ENCODE results near the gene KATNIP.

KATNIP gene

DNA sequence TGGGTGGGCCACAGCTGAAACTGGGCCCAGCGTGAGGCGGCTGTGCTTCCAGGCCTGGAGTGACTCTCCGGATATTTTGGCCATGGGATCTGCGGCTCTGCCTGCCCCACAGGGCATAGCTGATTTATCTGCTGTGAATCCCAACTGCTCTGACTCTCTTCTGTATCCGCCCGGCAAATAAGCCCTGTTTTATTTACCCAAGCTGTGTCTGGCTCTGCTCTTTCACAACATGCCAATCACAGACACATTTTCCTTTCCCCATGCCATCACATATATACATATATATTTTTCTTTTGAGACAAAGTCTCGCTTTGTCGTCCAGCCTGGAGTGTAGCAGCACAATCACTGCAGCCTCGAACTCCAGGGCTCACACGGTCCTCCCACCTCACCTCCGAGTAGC, 33.6 kb upstream of the KATNIP start:
- H3K27ac ChIP-seq (ENCODE audit: low read depth, low read length): no peak overlapping the region
- peaks cover 18 to 51% of the 10 kb centered on the region in 2 donors for H3K36me3 ChIP-seq (ENCODE audit: control insufficient read depth in 1 of 2, insufficient read depth in 2 of 2, low read length in 2 of 2)
- H3K4me3 ChIP-seq (ENCODE audit: low read depth in 1 of 2, low read length in 2 of 2): no peak overlapping the region
- H3K9me3 ChIP-seq (ENCODE audit: control insufficient read depth in 1 of 2, low read length in 2 of 2): no peaks in the 10 kb centered on the region
- H3K27me3 ChIP-seq (ENCODE audit: control insufficient read depth in 1 of 2, insufficient read depth in 2 of 2, low read length in 2 of 2): no peaks in the 10 kb centered on the region
- no peak overlapping the region for H3K9ac ChIP-seq (ENCODE audit: low read depth in 1 of 2, low read length in 2 of 2)
- no peaks in the 10 kb centered on the region for H3K4me1 ChIP-seq (ENCODE audit: control insufficient read depth in 1 of 2, insufficient read depth in 2 of 2, low read length in 2 of 2)

DNA sequence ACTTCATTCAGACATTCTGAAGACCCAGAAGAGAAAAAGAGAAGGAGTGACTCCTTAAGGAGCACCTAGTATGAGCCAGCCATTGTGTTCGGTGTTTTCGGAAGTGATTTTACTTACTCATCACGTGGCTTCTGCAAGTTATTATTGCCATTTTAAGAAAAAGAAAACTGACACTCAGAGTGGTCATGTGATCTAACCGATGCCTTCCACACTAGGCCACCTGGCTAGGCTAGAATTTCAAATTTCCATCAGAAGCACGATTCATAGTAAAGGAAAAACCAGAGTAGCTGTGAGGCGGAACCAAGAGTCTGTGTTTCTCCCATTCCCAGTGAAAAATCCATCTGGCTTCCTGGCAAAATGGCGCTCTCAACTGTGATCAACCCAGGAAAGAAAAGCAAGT, 32.3 kb upstream of the KATNIP start:
- Histone ChIP-seq H3K27me3 (ENCODE audit: control insufficient read depth in 1 of 2, insufficient read depth in 2 of 2, low read length in 2 of 2) (no peaks in the 10 kb centered on the region), H3K9ac (ENCODE audit: low read depth in 1 of 2, low read length in 2 of 2) (no peak overlapping the region), H3K4me1 (ENCODE audit: control insufficient read depth in 1 of 2, insufficient read depth in 2 of 2, low read length in 2 of 2) (no peaks in the 10 kb centered on the region), H3K9me3 (ENCODE audit: control insufficient read depth in 1 of 2, low read length in 2 of 2) (no peaks in the 10 kb centered on the region), H3K27ac (ENCODE audit: low read depth, low read length) (no peak overlapping the region), H3K4me3 (ENCODE audit: low read depth in 1 of 2, low read length in 2 of 2) (no peak overlapping the region), H3K36me3 (ENCODE audit: control insufficient read depth in 1 of 2, insufficient read depth in 2 of 2, low read length in 2 of 2) (peaks cover 12 to 44% of the 10 kb centered on the region in 2 donors)

DNA sequence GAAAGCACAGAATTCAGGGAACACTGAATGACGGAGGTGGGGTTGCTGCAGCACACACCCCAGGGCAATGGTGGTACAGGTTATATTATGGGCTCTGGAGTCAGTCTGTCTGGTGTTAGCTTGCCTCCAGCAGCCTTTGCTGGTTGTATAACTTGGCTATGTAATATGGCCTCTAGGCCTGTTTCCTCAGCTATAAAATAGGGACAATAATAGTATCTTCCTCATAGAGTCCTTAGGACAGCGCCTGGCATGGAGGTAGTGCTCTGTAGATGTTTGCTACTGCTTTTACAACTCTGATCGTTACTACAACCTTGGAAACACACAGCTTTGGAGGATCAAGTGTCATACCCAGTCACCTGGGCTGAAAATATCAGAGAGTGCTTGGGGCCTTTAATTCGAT, 31.7 kb upstream of the KATNIP start:
- Histone ChIP-seq H3K27me3 (ENCODE audit: control insufficient read depth in 1 of 2, insufficient read depth in 2 of 2, low read length in 2 of 2) (no peaks in the 10 kb centered on the region), H3K36me3 (ENCODE audit: control insufficient read depth in 1 of 2, insufficient read depth in 2 of 2, low read length in 2 of 2) (peaks cover 15 to 44% of the 10 kb centered on the region in 2 donors), H3K4me1 (ENCODE audit: control insufficient read depth in 1 of 2, insufficient read depth in 2 of 2, low read length in 2 of 2) (no peaks in the 10 kb centered on the region), H3K9me3 (ENCODE audit: control insufficient read depth in 1 of 2, low read length in 2 of 2) (no peaks in the 10 kb centered on the region), H3K4me3 (ENCODE audit: low read depth in 1 of 2, low read length in 2 of 2) (no peak overlapping the region), H3K9ac (ENCODE audit: low read depth in 1 of 2, low read length in 2 of 2) (no peak overlapping the region), H3K27ac (ENCODE audit: low read depth, low read length) (no peak overlapping the region)

DNA sequence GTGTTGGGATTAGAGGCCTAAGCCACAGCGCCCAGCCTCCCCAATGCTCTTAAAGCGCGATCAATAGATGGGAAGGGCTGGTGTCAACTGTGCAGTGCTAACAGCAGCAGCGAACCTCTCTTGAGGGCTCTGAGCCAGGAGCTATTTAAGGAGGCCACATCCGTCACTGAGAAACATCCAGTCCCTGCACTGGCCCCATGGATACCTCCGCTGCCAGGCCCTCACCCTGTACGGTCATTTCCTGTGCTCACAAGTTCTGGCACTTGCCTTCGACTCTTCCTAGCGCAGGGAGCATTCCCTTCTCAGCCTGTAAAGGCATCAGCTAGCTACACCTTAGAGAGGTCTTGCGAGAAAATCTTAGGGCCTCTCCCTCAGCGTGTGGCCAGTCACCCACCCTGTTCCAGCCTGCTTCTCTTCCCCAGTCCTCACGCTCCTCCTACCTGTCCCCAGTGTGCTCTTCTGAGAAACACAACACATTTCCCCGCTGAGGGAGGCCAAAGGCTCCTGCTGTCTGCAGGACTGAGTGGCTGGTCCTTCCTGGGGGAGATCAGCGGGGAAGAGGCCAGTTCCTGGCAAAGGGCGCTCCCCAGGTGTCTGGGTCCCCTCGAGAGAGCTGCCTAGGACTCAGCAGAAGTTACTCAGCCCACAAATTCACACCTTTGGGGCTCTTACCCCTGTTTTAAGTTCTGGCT, 28.8 kb upstream of the KATNIP start:
- no peaks in the 10 kb centered on the region for H3K9me3 ChIP-seq (ENCODE audit: control insufficient read depth in 1 of 2, low read length in 2 of 2)
- no peaks in the 10 kb centered on the region for H3K4me1 ChIP-seq (ENCODE audit: control insufficient read depth in 1 of 2, insufficient read depth in 2 of 2, low read length in 2 of 2)
- H3K9ac ChIP-seq (ENCODE audit: low read depth in 1 of 2, low read length in 2 of 2): no peak overlapping the region
- H3K36me3 ChIP-seq (ENCODE audit: control insufficient read depth in 1 of 2, insufficient read depth in 2 of 2, low read length in 2 of 2): peaks cover 23 to 64% of the 10 kb centered on the region in 2 donors
- no peak overlapping the region for H3K4me3 ChIP-seq (ENCODE audit: low read depth in 1 of 2, low read length in 2 of 2)
- H3K27ac ChIP-seq (ENCODE audit: low read depth, low read length): no peak overlapping the region
- H3K27me3 ChIP-seq (ENCODE audit: control insufficient read depth in 1 of 2, insufficient read depth in 2 of 2, low read length in 2 of 2): no peaks in the 10 kb centered on the region

DNA sequence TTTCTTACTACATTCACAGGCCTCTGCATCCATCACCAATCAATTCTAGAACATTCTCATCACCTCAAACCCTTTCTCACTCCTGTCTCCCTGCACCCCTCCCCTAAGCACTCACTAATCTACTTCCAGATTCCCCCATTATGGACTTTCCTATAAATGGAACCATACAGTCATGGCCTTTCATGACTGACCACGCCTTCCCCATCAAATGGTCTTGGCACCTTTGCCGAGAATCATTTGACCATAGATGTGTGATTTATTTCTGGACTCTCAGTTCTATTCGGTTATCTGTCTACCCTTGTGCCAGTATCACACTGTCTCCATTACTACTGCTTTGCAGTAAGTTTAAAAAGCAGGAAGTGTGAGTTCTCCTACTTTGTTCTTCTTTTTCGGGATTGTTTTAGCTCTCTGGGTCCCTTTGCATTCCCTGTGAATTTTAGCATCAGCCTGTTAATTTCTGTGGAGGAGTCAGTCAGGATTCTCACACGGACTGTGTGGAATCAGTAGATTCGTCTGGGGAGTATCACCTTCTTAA, 27.7 kb upstream of the KATNIP start:
- no peaks in the 10 kb centered on the region for H3K27me3 ChIP-seq (ENCODE audit: control insufficient read depth in 1 of 2, insufficient read depth in 2 of 2, low read length in 2 of 2)
- no peaks in the 10 kb centered on the region for H3K4me1 ChIP-seq (ENCODE audit: control insufficient read depth in 1 of 2, insufficient read depth in 2 of 2, low read length in 2 of 2)
- no peak overlapping the region for H3K4me3 ChIP-seq (ENCODE audit: low read depth in 1 of 2, low read length in 2 of 2)
- no peak overlapping the region for H3K9ac ChIP-seq (ENCODE audit: low read depth in 1 of 2, low read length in 2 of 2)
- peaks cover 23 to 66% of the 10 kb centered on the region in 2 donors for H3K36me3 ChIP-seq (ENCODE audit: control insufficient read depth in 1 of 2, insufficient read depth in 2 of 2, low read length in 2 of 2)
- no peaks in the 10 kb centered on the region for H3K9me3 ChIP-seq (ENCODE audit: control insufficient read depth in 1 of 2, low read length in 2 of 2)
- H3K27ac ChIP-seq (ENCODE audit: low read depth, low read length): no peak overlapping the region

DNA sequence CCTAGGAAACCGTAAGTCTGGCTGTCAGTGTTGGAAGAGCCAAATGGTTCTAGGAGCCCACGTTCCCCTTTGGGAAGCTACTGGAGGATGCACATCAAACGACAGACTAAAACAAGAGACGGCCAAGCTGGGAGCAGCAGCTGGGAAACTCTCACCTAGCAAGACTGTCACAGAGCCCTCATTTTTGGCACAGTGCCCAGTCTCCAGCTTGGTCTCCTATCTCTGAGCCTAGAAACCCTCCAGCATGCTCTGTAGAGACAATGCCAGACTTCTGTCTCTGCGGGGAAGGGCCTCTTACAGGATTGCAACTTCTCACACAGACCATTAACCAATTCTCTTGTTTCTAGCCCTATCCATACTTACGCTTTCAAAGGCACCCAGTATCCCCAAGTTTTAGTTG, 23.8 kb upstream of the KATNIP start:
- Histone ChIP-seq H3K4me3 (ENCODE audit: low read depth in 1 of 2, low read length in 2 of 2) (no peak overlapping the region), H3K27me3 (ENCODE audit: control insufficient read depth in 1 of 2, insufficient read depth in 2 of 2, low read length in 2 of 2) (no peaks in the 10 kb centered on the region), H3K4me1 (ENCODE audit: control insufficient read depth in 1 of 2, insufficient read depth in 2 of 2, low read length in 2 of 2) (no peaks in the 10 kb centered on the region), H3K36me3 (ENCODE audit: control insufficient read depth in 1 of 2, insufficient read depth in 2 of 2, low read length in 2 of 2) (peaks cover 38 to 82% of the 10 kb centered on the region in 2 donors), H3K9me3 (ENCODE audit: control insufficient read depth in 1 of 2, low read length in 2 of 2) (no peaks in the 10 kb centered on the region), H3K27ac (ENCODE audit: low read depth, low read length) (no peak overlapping the region), H3K9ac (ENCODE audit: low read depth in 1 of 2, low read length in 2 of 2) (no peak overlapping the region)

DNA sequence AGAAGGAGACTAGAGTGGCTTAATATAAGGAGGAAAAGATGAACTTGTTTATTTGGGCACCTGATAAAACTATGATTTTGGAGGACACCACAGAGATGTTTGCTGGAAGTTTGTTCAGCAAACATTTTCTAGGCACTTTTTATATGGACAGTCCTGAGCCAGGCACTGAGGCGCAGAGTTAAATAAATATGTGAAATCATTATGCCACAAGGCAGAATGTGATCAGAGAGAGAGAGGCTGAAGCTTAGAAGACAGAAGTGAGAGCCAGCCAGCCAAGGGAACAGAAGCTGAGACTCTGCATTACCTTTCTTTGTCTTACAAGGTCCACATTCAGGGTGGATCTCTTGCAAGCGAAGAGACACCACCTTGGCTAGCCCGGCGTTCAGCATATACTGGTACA, 21.6 kb upstream of the KATNIP start:
- H3K4me3 ChIP-seq (ENCODE audit: low read depth in 1 of 2, low read length in 2 of 2): no peak overlapping the region
- peaks cover 39 to 93% of the 10 kb centered on the region in 2 donors for H3K36me3 ChIP-seq (ENCODE audit: control insufficient read depth in 1 of 2, insufficient read depth in 2 of 2, low read length in 2 of 2)
- no peaks in the 10 kb centered on the region for H3K4me1 ChIP-seq (ENCODE audit: control insufficient read depth in 1 of 2, insufficient read depth in 2 of 2, low read length in 2 of 2)
- no peak overlapping the region for H3K9ac ChIP-seq (ENCODE audit: low read depth in 1 of 2, low read length in 2 of 2)
- no peaks in the 10 kb centered on the region for H3K27me3 ChIP-seq (ENCODE audit: control insufficient read depth in 1 of 2, insufficient read depth in 2 of 2, low read length in 2 of 2)
- no peak overlapping the region for H3K27ac ChIP-seq (ENCODE audit: low read depth, low read length)
- no peaks in the 10 kb centered on the region for H3K9me3 ChIP-seq (ENCODE audit: control insufficient read depth in 1 of 2, low read length in 2 of 2)

DNA sequence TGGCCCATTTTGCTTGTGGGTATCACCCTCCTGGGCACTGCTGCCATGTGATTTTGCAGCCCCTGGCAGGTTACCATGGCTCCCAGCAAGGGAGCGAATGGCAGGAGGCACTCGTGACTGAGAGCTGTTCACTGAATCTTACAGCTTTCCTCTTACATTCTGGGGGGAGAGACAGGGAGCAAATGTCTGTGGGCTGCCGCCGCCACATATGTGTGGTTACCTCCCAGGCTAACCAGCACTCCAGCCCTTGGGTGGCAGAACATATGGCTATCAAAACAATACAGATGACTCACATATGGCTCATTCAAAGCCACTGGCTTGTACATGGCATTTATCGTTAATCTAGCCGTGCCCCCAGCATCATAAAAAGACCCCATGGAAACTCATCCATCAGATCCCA, 20.0 kb upstream of the KATNIP start:
- Histone ChIP-seq H3K4me3 (ENCODE audit: low read depth in 1 of 2, low read length in 2 of 2) (no peak overlapping the region), H3K9ac (ENCODE audit: low read depth in 1 of 2, low read length in 2 of 2) (no peak overlapping the region), H3K27me3 (ENCODE audit: control insufficient read depth in 1 of 2, insufficient read depth in 2 of 2, low read length in 2 of 2) (no peaks in the 10 kb centered on the region), H3K36me3 (ENCODE audit: control insufficient read depth in 1 of 2, insufficient read depth in 2 of 2, low read length in 2 of 2) (peaks cover 42 to 90% of the 10 kb centered on the region in 2 donors), H3K9me3 (ENCODE audit: control insufficient read depth in 1 of 2, low read length in 2 of 2) (no peaks in the 10 kb centered on the region), H3K4me1 (ENCODE audit: control insufficient read depth in 1 of 2, insufficient read depth in 2 of 2, low read length in 2 of 2) (no peaks in the 10 kb centered on the region), H3K27ac (ENCODE audit: low read depth, low read length) (no peak overlapping the region)

DNA sequence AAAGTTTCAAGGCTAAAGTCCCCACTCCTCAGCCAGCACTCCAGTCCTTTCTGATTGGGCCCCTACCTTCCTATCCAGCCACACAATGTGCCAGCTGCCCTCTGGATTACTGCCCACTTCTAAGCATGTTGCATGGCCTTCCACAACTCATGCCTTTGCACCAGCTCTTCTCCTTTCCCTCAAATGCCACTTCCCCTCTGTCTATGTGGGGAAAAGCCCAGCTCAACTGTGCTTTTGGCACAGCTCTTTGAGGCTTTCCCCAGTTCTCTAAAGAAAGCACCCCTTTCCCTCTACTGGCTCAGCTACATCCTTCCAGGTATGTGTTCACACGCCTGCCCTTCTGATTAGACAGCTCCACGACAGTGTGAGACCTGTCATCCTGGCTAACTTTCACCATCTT, 18.8 kb upstream of the KATNIP start:
- no peaks in the 10 kb centered on the region for H3K9me3 ChIP-seq (ENCODE audit: control insufficient read depth in 1 of 2, low read length in 2 of 2)
- H3K27me3 ChIP-seq (ENCODE audit: control insufficient read depth in 1 of 2, insufficient read depth in 2 of 2, low read length in 2 of 2): no peaks in the 10 kb centered on the region
- H3K9ac ChIP-seq (ENCODE audit: low read depth in 1 of 2, low read length in 2 of 2): no peak overlapping the region
- no peaks in the 10 kb centered on the region for H3K4me1 ChIP-seq (ENCODE audit: control insufficient read depth in 1 of 2, insufficient read depth in 2 of 2, low read length in 2 of 2)
- no peak overlapping the region for H3K4me3 ChIP-seq (ENCODE audit: low read depth in 1 of 2, low read length in 2 of 2)
- peaks cover 35 to 88% of the 10 kb centered on the region in 2 donors for H3K36me3 ChIP-seq (ENCODE audit: control insufficient read depth in 1 of 2, insufficient read depth in 2 of 2, low read length in 2 of 2)
- no peak overlapping the region for H3K27ac ChIP-seq (ENCODE audit: low read depth, low read length)

DNA sequence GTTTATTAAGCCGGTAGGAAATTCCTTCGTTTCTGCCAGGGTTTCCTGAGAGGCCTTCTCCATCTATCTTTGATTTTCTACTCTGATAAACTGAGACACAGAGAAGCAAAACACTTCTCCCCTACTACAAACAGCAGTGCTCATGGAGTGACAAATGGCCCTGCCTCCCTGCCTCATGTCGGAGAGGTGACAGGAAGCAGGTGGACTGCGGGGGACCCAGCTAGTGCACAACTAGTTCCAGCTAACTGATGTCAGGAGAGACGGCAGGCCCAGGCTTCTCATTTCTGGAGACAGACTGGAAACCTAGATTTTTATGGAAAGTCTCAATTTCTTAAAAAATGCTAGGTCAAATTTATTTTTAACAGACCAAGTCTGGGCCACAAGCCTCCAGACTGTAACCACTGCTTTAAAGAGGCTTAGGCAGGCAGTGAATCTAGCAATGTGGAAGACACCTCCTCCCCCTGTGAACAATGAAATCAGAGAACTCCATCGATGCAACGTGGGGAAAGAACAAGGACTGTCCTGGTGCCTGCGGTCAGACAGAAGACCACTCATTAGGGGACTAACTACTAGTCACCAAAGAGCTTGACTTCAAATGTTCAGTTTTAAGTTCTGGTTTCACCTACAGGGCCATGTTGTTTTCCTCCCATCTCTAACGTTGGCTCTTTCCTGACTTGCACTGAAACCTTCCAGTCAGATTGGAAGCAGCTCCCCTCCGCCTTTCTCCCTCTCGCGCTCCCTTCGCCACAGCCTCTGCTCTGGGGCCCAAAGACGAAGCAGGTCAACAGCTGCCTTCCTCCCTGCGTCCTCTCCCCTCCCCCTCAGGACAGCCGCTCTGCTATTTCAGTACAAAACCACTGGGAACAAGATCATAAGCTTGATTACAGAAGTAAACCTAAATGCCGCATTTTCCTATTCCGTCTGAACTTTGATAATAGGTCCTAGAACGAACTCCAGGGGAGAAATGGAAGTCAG, 17.8 kb upstream of the KATNIP start:
- Histone ChIP-seq H3K4me3 (ENCODE audit: low read depth in 1 of 2, low read length in 2 of 2) (no peak overlapping the region), H3K4me1 (ENCODE audit: control insufficient read depth in 1 of 2, insufficient read depth in 2 of 2, low read length in 2 of 2) (no peaks in the 10 kb centered on the region), H3K36me3 (ENCODE audit: control insufficient read depth in 1 of 2, insufficient read depth in 2 of 2, low read length in 2 of 2) (peaks cover 35 to 89% of the 10 kb centered on the region in 2 donors), H3K27me3 (ENCODE audit: control insufficient read depth in 1 of 2, insufficient read depth in 2 of 2, low read length in 2 of 2) (no peaks in the 10 kb centered on the region), H3K27ac (ENCODE audit: low read depth, low read length) (no peak overlapping the region), H3K9me3 (ENCODE audit: control insufficient read depth in 1 of 2, low read length in 2 of 2) (no peaks in the 10 kb centered on the region), H3K9ac (ENCODE audit: low read depth in 1 of 2, low read length in 2 of 2) (no peak overlapping the region)
